K562 (cell line): ENCODE measurements around the gene ATXN7. TPM values are rescaled to one million over a fixed set of nuclear protein-coding genes. Genes with fewer than 3 reads are reported as not detected.

Experiments
- ATAC-seq: fragments of 200-7000 bp; cut with Tn5 transposase; 3 replicates; pipeline ENCODE4 v1.9.1; 2020; ENCODE audit warnings: moderate library complexity
- BruUV-seq: library from RNA; stranded (reverse); fragments of 400-500 nt; replicated peaks from 2 replicates; lab custom pipeline; 2021; lab: Mats Ljungman, UMichigan
- CTCF ChIA-PET: fragments of 300-600 bp; formaldehyde crosslinking; extraction: SDS; loops from one replicate; lab custom pipeline; 2021; ENCODE audit warnings: low intra/inter-chr PET ratio; lab: Yijun Ruan, JAX
- POLR2A ChIA-PET: fragments of 300-600, 350-650 bp; sonication (Branson Sonifier 250); formaldehyde crosslinking; extraction: SDS; loops from one replicate; lab custom pipeline; 2021; ENCODE audit warnings: antibody characterized with exemption, inconsistent platforms; lab: Yijun Ruan, JAX
- DNase-seq, 4 experiments: peaks; one replicate each; pipeline versions ENCODE4 v3.0.0 to v3.0.0-alpha.2; 2011 to 2018; ENCODE audit warnings: low spot score in 3 of 4, mixed read lengths in 3 of 4; ENCODE audit errors: extremely low read depth in 1 of 4
- FAIRE-seq: peaks from 2 replicates; lab custom pipeline; 2011; peaks lifted over from hg19 to GRCh38; lab: Jason Lieb, UNC
- H2AFZ ChIP-seq: 2 replicates; pipeline ENCODE4 v1.6.0; 2011; ENCODE audit warnings: low read depth, low read length, control low read depth, inconsistent platforms
- H3K27ac ChIP-seq: fragments of 200-600 bp; 3 replicates; pipeline ENCODE4 v1.8.0; 2011; ENCODE audit warnings: low read depth, mild to moderate bottlenecking, control low read depth, inconsistent platforms, low read length, moderate library complexity, mixed read lengths; ENCODE audit errors: extremely low read depth
- H3K27me3 ChIP-seq, 2 experiments: fragments of 300-600 bp in 1 of 2; 2 replicates in 1 of 2; 3 replicates in 1 of 2; pipeline versions ENCODE4 v1.6.0 to v1.8.0; 2011; ENCODE audit warnings: inconsistent platforms in 2 of 2, low read length in 2 of 2, mild to moderate bottlenecking in 1 of 2, mixed read lengths in 1 of 2, moderate library complexity in 1 of 2; ENCODE audit not compliant: control insufficient read depth in 2 of 2, insufficient read depth in 2 of 2
- H3K36me3 ChIP-seq: fragments of 300-600 bp; 3 replicates; pipeline ENCODE4 v1.8.0; 2011; ENCODE audit warnings: mild to moderate bottlenecking, low read length, inconsistent platforms; ENCODE audit not compliant: control insufficient read depth, insufficient read depth
- H3K4me1 ChIP-seq, 2 experiments: fragments of 200-600 bp in 1 of 2; replicated peaks in 1 of 2; 2 replicates in 1 of 2; 3 replicates in 1 of 2; pipeline versions ENCODE4 v1.5.1 to v1.8.0; 2011; ENCODE audit warnings: inconsistent platforms in 2 of 2, low read length in 2 of 2, mild to moderate bottlenecking in 1 of 2, mixed read lengths in 1 of 2, moderate library complexity in 1 of 2; ENCODE audit not compliant: control insufficient read depth in 2 of 2, insufficient read depth in 2 of 2
- H3K4me2 ChIP-seq: 2 replicates; pipeline ENCODE4 v1.6.1; 2011; ENCODE audit warnings: low read length, control low read depth, inconsistent platforms, mixed read lengths; ENCODE audit not compliant: insufficient read depth
- H3K4me3 ChIP-seq: fragments of 200-600 bp; sonication (generic), shearing (Covaris generic); 2 replicates; pipeline ENCODE4 v1.5.1; 2016; ENCODE audit warnings: control low read depth, inconsistent platforms
- H3K79me2 ChIP-seq: fragments of 200-600 bp; 3 replicates; pipeline ENCODE4 v1.8.0; 2011; ENCODE audit warnings: low read length, inconsistent platforms; ENCODE audit not compliant: control insufficient read depth, insufficient read depth
- H3K9ac ChIP-seq, 2 experiments: 2 replicates each; pipeline versions ENCODE4 v1.6.0 to v1.6.1; 2011; ENCODE audit warnings: low read depth in 2 of 2, low read length in 2 of 2, control low read depth in 1 of 2, inconsistent platforms in 1 of 2, mild to moderate bottlenecking in 1 of 2, mixed read lengths in 1 of 2; ENCODE audit not compliant: insufficient read depth in 1 of 2
- H3K9me1 ChIP-seq: one replicate; pipeline ENCODE4 v1.6.0; 2011; ENCODE audit warnings: inconsistent platforms, mild to moderate bottlenecking, low read length, moderate library complexity; ENCODE audit not compliant: control insufficient read depth, insufficient read depth
- H3K9me3 ChIP-seq: replicated peaks from 2 replicates; pipeline ENCODE4 v1.5.1; 2011; ENCODE audit warnings: low read depth, low read length, inconsistent platforms; ENCODE audit not compliant: control insufficient read depth, insufficient read depth
- H4K20me1 ChIP-seq: replicated peaks from 2 replicates; pipeline ENCODE4 v1.6.1; 2011; ENCODE audit warnings: low read length, inconsistent platforms, mixed read lengths; ENCODE audit not compliant: control insufficient read depth, insufficient read depth
- BRCA1 ChIP-seq, 2 experiments: fragments of 450-650 bp in 1 of 2; sonication (generic) in 1 of 2; formaldehyde crosslinking in 1 of 2; IDR thresholded peaks; 2 replicates each; pipeline versions ENCODE4 v1.5.0 to v1.6.1; 2017 to 2020; ENCODE audit warnings: mild to moderate bottlenecking in 1 of 2, missing genetic modification reagents in 1 of 2
- CBX1 ChIP-seq: sonication (generic); IDR thresholded peaks from 2 replicates; pipeline ENCODE4 v1.6.1; 2016; ENCODE audit warnings: antibody characterized with exemption, low read depth, mild to moderate bottlenecking
- CREB1 ChIP-seq, 2 experiments: sonication (generic) in 1 of 2; formaldehyde crosslinking in 1 of 2; IDR thresholded peaks; 2 replicates each; pipeline versions ENCODE4 v1.6.1 to v1.8.0; 2012 to 2022; ENCODE audit warnings: inconsistent platforms in 1 of 2, mild to moderate bottlenecking in 1 of 2, missing genetic modification reagents in 1 of 2, moderate library complexity in 1 of 2
- ETS2 ChIP-seq: IDR thresholded peaks from 2 replicates; pipeline ENCODE4 v1.6.1; 2016; ENCODE audit warnings: borderline replicate concordance, missing genetic modification characterization, mild to moderate bottlenecking, moderate library complexity, missing compliant biosample characterization; ENCODE audit not compliant: poor library complexity, severe bottlenecking
- GABPB2 ChIP-seq: fragments of 250-450 bp; sonication (Bioruptor Pico); conservative IDR thresholded peaks from 2 replicates; pipeline ENCODE4 v1.5.1; 2021; ENCODE audit warnings: mild to moderate bottlenecking
- HOXB6 ChIP-seq: fragments of 250-450 bp; sonication (Bioruptor Pico); IDR thresholded peaks from 2 replicates; pipeline ENCODE4 v1.5.1; 2022; ENCODE audit warnings: mild to moderate bottlenecking, borderline replicate concordance
- KDM5B ChIP-seq: fragments of 200-600 bp; sonication (generic); IDR thresholded peaks from 2 replicates; pipeline ENCODE4 v1.6.1; 2012; ENCODE audit warnings: low read depth, mild to moderate bottlenecking, moderate library complexity, low read length, control low read depth, inconsistent platforms; ENCODE audit not compliant: insufficient replicate concordance
- MTA2 ChIP-seq: fragments of 450-650 bp; IDR thresholded peaks from 2 replicates; pipeline ENCODE4 v1.6.1; 2016; ENCODE audit warnings: low read depth
- SRSF7 ChIP-seq: fragments of 200-400 bp; formaldehyde crosslinking; optimal IDR thresholded peaks from 2 replicates; pipeline ENCODE3; 2017; ENCODE audit warnings: mild to moderate bottlenecking, low read depth, low read length
- ZNF780A ChIP-seq: fragments of 250-450 bp; sonication (Bioruptor Pico); IDR thresholded peaks from 2 replicates; pipeline ENCODE4 v1.5.0; 2021; ENCODE audit warnings: mild to moderate bottlenecking
- WGBS: fragments of 100-300 bp; shearing (Covaris generic); methylation state at CpG from one replicate; pipeline ENCODE4 v1.1.6; 2016; ENCODE audit warnings: low coverage, mixed read lengths; ENCODE audit not compliant: insufficient coverage; ENCODE audit errors: missing lambda C conversion rate; 5-methylcytosine and 5-hydroxymethylcytosine counted together
- in situ Hi-C: fragments of 300-500 bp; cut with MboI; formaldehyde crosslinking; loops from 4 replicates; pipeline ENCODE4 v1.15.0; 2018; ENCODE audit warnings: inconsistent platforms, mixed read lengths
- intact Hi-C: fragments of 100-400 bp; cut with micrococcal nuclease; formaldehyde crosslinking; loops from 2 replicates; pipeline ENCODE4 v1.14.2; 2022
- polyA plus RNA-seq, 8 experiments: library from polyadenylated mRNA; depleted of rRNA in 4 of 8; stranded (reverse) in 5 of 8; unstranded in 3 of 8; fragments of >200 nt; fragmentation: Nextera tagmentation in 2 of 8; fragmentation: Illumina TruSeq in 1 of 8; extraction: Ambion mirVana in 2 of 8; extraction: Trizol in 1 of 8; gene quantifications; 2 replicates each; pipeline versions ENCODE4 v1.2.1 to v1.2.3, GENCODE V29; 2011 to 2014; ENCODE audit warnings: inconsistent platforms in 1 of 8, missing spikeins in 1 of 8
- total RNA-seq, 7 experiments: library from RNA; depleted of rRNA in 6 of 7; stranded (reverse); fragments of >200 nt in 6 of 7; fragmentation: Illumina TruSeq in 2 of 7; extraction: Trizol in 2 of 7; gene quantifications; 2 replicates each; pipeline versions ENCODE4 v1.2.1 to v1.2.3, GENCODE V29; 2011 to 2021; ENCODE audit warnings: low replicate concordance in 1 of 7
- TF ChIP-seq, protein P1 (sequence below): fragments of 450-650 bp; formaldehyde crosslinking; IDR thresholded peaks from 2 replicates; pipeline ENCODE4 v1.4.0; 2022; ENCODE audit warnings: missing genetic modification characterization
- TF ChIP-seq, protein P2 (sequence below): sonication (generic); formaldehyde crosslinking; IDR thresholded peaks from 2 replicates; pipeline ENCODE4 v1.8.0; 2022; ENCODE audit warnings: mild to moderate bottlenecking, missing genetic modification reagents

ATXN7 gene
- total and polyA plus RNA-seq, 9 of the 15 experiments (the other 6 are each of a cell fraction or from before 2014, with no cell fraction given): 0.41 to 9.2 (median 6.7) TPM

DNA sequence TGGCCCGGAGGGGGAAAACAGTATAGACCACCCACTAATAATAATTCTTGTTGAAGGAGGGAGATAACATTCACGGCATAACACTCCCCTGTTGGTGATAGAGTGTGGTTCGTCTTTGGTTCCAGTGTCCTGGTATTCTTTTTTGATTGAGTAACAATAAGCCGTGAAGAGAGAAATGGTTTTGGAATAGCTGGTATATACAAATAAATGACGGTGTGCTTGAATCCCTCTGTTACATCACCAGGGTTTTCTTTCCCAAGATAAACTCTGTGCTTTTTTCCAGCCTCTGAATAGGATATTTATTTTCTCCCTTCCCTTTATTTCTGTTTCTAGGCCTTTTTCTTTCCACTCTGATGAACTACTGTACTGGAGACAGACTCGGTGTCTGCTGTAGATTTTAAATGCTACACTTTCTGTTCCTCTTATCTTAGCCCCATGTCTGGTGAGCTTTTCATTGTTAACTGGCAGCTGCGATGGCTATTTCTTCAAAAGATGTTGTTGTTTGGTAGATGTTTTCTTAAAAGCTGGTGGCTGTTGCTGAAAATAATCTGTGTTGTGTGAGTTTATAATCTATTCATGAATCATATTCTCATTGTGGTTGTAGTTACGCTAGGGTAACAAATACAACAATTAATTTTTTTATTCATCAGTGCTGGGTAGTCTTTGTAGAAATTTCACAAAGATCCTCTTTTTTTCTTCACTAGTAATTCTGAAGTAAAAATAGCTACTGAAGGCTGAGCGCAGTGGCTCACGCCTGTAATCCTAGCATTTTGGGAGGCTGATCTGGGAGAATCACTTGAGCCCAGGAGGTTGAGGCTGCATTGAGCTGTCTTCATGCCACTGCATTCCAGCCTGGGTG, 64.0 kb downstream of the ATXN7 start:
- Histone ChIP-seq H3K4me2 (no peak overlapping the region), H3K27ac (no peak overlapping the region), H3K4me3 (no peak overlapping the region), H3K27me3 (no peaks in the 10 kb centered on the region), H3K36me3 (peaks cover 26% of the 10 kb centered on the region; the same call in 2 of the 3 replicates), H2AFZ (no peak overlapping the region), H3K4me1 (no peaks in the 10 kb centered on the region; a peak in 1 of 5 replicates), H4K20me1 (no peaks in the 10 kb centered on the region), H3K9me3 (no peaks in the 10 kb centered on the region), H3K79me2 (peaks cover 20% of the 10 kb centered on the region; the same call in 2 of the 3 replicates), H3K9me1 (no peaks in the 10 kb centered on the region), H3K9ac (no peak overlapping the region)
- BruUV-seq: no TSS peak
- whole genome bisulfite sequencing: 82% methylated on average over 10 of the region's 10 CpGs
- FAIRE-seq (no peak), ATAC-seq (no peak), DNase-seq (no peak)
- POLR2A ChIA-PET: interaction anchor here (1.1 to 1.4 kb wide), 2 partner anchors 11 to 13 kb away, joined by 3 to 4 read pairs; no protein-coding TSS in a partner anchor
- TF ChIP-seq, protein P1, sequence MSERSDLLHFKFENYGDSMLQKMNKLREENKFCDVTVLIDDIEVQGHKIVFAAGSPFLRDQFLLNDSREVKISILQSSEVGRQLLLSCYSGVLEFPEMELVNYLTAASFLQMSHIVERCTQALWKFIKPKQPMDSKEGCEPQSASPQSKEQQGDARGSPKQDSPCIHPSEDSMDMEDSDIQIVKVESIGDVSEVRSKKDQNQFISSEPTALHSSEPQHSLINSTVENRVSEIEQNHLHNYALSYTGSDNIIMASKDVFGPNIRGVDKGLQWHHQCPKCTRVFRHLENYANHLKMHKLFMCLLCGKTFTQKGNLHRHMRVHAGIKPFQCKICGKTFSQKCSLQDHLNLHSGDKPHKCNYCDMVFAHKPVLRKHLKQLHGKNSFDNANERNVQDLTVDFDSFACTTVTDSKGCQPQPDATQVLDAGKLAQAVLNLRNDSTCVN: no peak
- TF ChIP-seq CBX1: no peak
- TF ChIP-seq ETS2 (tag): no peak
- no peak for TF ChIP-seq GABPB2 (CRISPR knock-in tag)
- TF ChIP-seq, protein P2, sequence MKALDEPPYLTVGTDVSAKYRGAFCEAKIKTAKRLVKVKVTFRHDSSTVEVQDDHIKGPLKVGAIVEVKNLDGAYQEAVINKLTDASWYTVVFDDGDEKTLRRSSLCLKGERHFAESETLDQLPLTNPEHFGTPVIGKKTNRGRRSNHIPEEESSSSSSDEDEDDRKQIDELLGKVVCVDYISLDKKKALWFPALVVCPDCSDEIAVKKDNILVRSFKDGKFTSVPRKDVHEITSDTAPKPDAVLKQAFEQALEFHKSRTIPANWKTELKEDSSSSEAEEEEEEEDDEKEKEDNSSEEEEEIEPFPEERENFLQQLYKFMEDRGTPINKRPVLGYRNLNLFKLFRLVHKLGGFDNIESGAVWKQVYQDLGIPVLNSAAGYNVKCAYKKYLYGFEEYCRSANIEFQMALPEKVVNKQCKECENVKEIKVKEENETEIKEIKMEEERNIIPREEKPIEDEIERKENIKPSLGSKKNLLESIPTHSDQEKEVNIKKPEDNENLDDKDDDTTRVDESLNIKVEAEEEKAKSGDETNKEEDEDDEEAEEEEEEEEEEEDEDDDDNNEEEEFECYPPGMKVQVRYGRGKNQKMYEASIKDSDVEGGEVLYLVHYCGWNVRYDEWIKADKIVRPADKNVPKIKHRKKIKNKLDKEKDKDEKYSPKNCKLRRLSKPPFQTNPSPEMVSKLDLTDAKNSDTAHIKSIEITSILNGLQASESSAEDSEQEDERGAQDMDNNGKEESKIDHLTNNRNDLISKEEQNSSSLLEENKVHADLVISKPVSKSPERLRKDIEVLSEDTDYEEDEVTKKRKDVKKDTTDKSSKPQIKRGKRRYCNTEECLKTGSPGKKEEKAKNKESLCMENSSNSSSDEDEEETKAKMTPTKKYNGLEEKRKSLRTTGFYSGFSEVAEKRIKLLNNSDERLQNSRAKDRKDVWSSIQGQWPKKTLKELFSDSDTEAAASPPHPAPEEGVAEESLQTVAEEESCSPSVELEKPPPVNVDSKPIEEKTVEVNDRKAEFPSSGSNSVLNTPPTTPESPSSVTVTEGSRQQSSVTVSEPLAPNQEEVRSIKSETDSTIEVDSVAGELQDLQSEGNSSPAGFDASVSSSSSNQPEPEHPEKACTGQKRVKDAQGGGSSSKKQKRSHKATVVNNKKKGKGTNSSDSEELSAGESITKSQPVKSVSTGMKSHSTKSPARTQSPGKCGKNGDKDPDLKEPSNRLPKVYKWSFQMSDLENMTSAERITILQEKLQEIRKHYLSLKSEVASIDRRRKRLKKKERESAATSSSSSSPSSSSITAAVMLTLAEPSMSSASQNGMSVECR: no peak
- TF ChIP-seq KDM5B: no peak
- TF ChIP-seq SRSF7: no peak
- no peak for TF ChIP-seq CREB1 (IDR thresholded peaks at IDR 0.05)
- no peak for TF ChIP-seq CREB1 (CRISPR knock-in tag; IDR thresholded peaks at IDR 0.05)
- no peak for TF ChIP-seq HOXB6 (CRISPR knock-in tag)
- TF ChIP-seq BRCA1 (IDR thresholded peaks at IDR 0.05): no peak
- TF ChIP-seq BRCA1 (CRISPR knock-in tag; IDR thresholded peaks at IDR 0.05): no peak
- TF ChIP-seq ZNF780A: no peak
- TF ChIP-seq MTA2: no peak
- in situ Hi-C loops: no loop called here
- CTCF ChIA-PET: no interaction called here
- intact Hi-C loops: no loop called here
